H7 (cell line): ENCODE results near the gene BTNL3. TPM values are rescaled to one million over a fixed set of nuclear protein-coding genes. Genes with fewer than 3 reads are reported as not detected.
A peak's percentile ranks its signal among the peaks of the same experiment; 100 is the strongest.

Source experiments
- DNase-seq: peaks from one replicate; pipeline ENCODE4 v3.0.0; 2012
- H3K27me3 ChIP-seq: 2 replicates; pipeline ENCODE4 v1.6.0; 2011; ENCODE audit warnings: mild to moderate bottlenecking, low read length; ENCODE audit not compliant: control insufficient read depth, insufficient read depth
- H3K36me3 ChIP-seq: replicated peaks from 2 replicates; pipeline ENCODE4 v1.5.1; 2011; ENCODE audit warnings: low read length; ENCODE audit not compliant: control insufficient read depth, insufficient read depth
- H3K4me3 ChIP-seq: 2 replicates; pipeline ENCODE4 v1.5.1; 2011; ENCODE audit warnings: low read depth, mild to moderate bottlenecking, control low read depth, low read length, moderate library complexity; ENCODE audit not compliant: insufficient read depth
- total RNA-seq: library from RNA; depleted of rRNA; stranded (reverse); fragments of >200 nt; shearing (Covaris generic); gene quantifications from 2 replicates; pipeline ENCODE4 v1.2.3, GENCODE V29; 2014; rRNA removed

The BTNL3 gene
- total RNA-seq = not detected in 2 replicates

GRCh38 chr5:180988592-180988991, at the start of gene BTNL3:
Gene BTNL3, plus strand, starts transcription at chr5:180988846. Its CDS starts 183 bp downstream, at chr5:180989029.
- Histone ChIP-seq H3K4me3 (no peak within 1 kb of the TSS), H3K36me3 (no peaks in the 10 kb centered on the region), H3K27me3 (no peaks in the 10 kb centered on the region)
- no peak for DNase-seq

GRCh38 chr5:180950291-180950949, 38.2 kb upstream of the BTNL3 start:
- no peak for DNase-seq
- Histone ChIP-seq H3K36me3 (no peaks in the 10 kb centered on the region), H3K27me3 (no peaks in the 10 kb centered on the region), H3K4me3 (no peak overlapping the region)

- Histone ChIP-seq H3K4me3 (no peak overlapping the region), H3K27me3 (no peaks in the 10 kb centered on the region), H3K36me3 (no peaks in the 10 kb centered on the region)
- DNase-seq = no peak
Observed at GRCh38 chr5:180959661-180960060, 29.0 kb upstream of the BTNL3 start.

- H3K36me3 ChIP-seq = no peaks in the 10 kb centered on the region
- H3K27me3 ChIP-seq = no peaks in the 10 kb centered on the region
- DNase-seq = no peak
- H3K4me3 ChIP-seq = no peak overlapping the region
Observed at GRCh38 chr5:180960209-180960608, 28.4 kb upstream of the BTNL3 start.

GRCh38 chr5:180969406-180969805, 19.2 kb upstream of the BTNL3 start:
- no peaks in the 10 kb centered on the region for H3K36me3 ChIP-seq
- H3K4me3 ChIP-seq = no peak overlapping the region
- DNase-seq = no peak
- no peaks in the 10 kb centered on the region for H3K27me3 ChIP-seq

- Histone ChIP-seq H3K36me3 (no peaks in the 10 kb centered on the region), H3K27me3 (no peaks in the 10 kb centered on the region), H3K4me3 (no peak overlapping the region)
- no peak for DNase-seq
Observed at GRCh38 chr5:180970336-180970735, 18.3 kb upstream of the BTNL3 start.

GRCh38 chr5:180970875-180971274, 17.8 kb upstream of the BTNL3 start:
- no peaks in the 10 kb centered on the region for H3K27me3 ChIP-seq
- H3K4me3 ChIP-seq = no peak overlapping the region
- H3K36me3 ChIP-seq = no peaks in the 10 kb centered on the region
- DNase-seq = no peak

GRCh38 chr5:180974612-180975315, 13.9 kb upstream of the BTNL3 start:
- H3K36me3 ChIP-seq = no peaks in the 10 kb centered on the region
- DNase-seq = no peak
- no peak overlapping the region for H3K4me3 ChIP-seq
- H3K27me3 ChIP-seq = no peaks in the 10 kb centered on the region

GRCh38 chr5:180975338-180975737, 13.3 kb upstream of the BTNL3 start:
- no peak overlapping the region for H3K4me3 ChIP-seq
- H3K27me3 ChIP-seq = no peaks in the 10 kb centered on the region
- DNase-seq = no peak
- H3K36me3 ChIP-seq = no peaks in the 10 kb centered on the region

GRCh38 chr5:180976518-180976917, 12.1 kb upstream of the BTNL3 start:
- H3K36me3 ChIP-seq = no peaks in the 10 kb centered on the region
- DNase-seq = no peak
- H3K4me3 ChIP-seq = no peak overlapping the region
- H3K27me3 ChIP-seq = no peaks in the 10 kb centered on the region

GRCh38 chr5:180977852-180978251, 10.8 kb upstream of the BTNL3 start:
- no peak overlapping the region for H3K4me3 ChIP-seq
- H3K36me3 ChIP-seq = no peaks in the 10 kb centered on the region
- no peak for DNase-seq
- H3K27me3 ChIP-seq = no peaks in the 10 kb centered on the region

GRCh38 chr5:180982008-180982741, 6.5 kb upstream of the BTNL3 start:
- no peak overlapping the region for H3K4me3 ChIP-seq
- no peaks in the 10 kb centered on the region for H3K27me3 ChIP-seq
- peak; percentile 54 for DNase-seq
- H3K36me3 ChIP-seq = no peaks in the 10 kb centered on the region

GRCh38 chr5:180988016-180988415, 630 bp upstream of the BTNL3 start:
- Histone ChIP-seq H3K36me3 (no peaks in the 10 kb centered on the region), H3K4me3 (no peak overlapping the region)
- DNase-seq = no peak

GRCh38 chr5:180990086-180990881, 1.6 kb downstream of the BTNL3 start:
- no peaks in the 10 kb centered on the region for H3K36me3 ChIP-seq
- DNase-seq = no peak
- no peaks in the 10 kb centered on the region for H3K27me3 ChIP-seq
- H3K4me3 ChIP-seq = no peak overlapping the region

More at GRCh38 chr5:180988016-180988415, 630 bp upstream of the BTNL3 start:
- no peaks in the 10 kb centered on the region for H3K27me3 ChIP-seq
